Nephron (organoid): ENCODE data around the gene TRAPPC10.

Source experiments
- H3K27ac Mint-ChIP-seq, 3 experiments: 2 replicates each; pipeline ENCODE4 v1.8.0; 2020; ENCODE audit warnings: mixed read lengths in 3 of 3, mild to moderate bottlenecking in 2 of 3, moderate library complexity in 1 of 3
- H3K27me3 Mint-ChIP-seq: 2 replicates; pipeline ENCODE4 v1.8.0; 2021; ENCODE audit warnings: low read depth, mild to moderate bottlenecking, moderate library complexity, mixed read lengths
- H3K36me3 Mint-ChIP-seq: 2 replicates; pipeline ENCODE4 v1.8.0; 2020; ENCODE audit warnings: low read depth, mixed read lengths
- H3K4me1 Mint-ChIP-seq: 2 replicates; pipeline ENCODE4 v1.8.0; 2020; ENCODE audit warnings: mixed read lengths
- H3K4me3 Mint-ChIP-seq, 3 experiments: 2 replicates each; pipeline ENCODE4 v1.8.0; 2020; ENCODE audit warnings: mild to moderate bottlenecking in 3 of 3, mixed read lengths in 3 of 3, moderate library complexity in 2 of 3
- H3K9me3 Mint-ChIP-seq: 2 replicates; pipeline ENCODE4 v1.8.0; 2020; ENCODE audit warnings: mixed read lengths
- TF ChIP-seq, protein P1 (sequence below), 3 experiments: fragments of 200-600 bp; sonication (generic); IDR thresholded peaks; one replicate each; pipeline ENCODE4 v1.5.0; 2021; ENCODE audit warnings: antibody characterized with exemption in 3 of 3; ENCODE audit not compliant: unreplicated experiment in 3 of 3

The TRAPPC10 gene

DNA sequence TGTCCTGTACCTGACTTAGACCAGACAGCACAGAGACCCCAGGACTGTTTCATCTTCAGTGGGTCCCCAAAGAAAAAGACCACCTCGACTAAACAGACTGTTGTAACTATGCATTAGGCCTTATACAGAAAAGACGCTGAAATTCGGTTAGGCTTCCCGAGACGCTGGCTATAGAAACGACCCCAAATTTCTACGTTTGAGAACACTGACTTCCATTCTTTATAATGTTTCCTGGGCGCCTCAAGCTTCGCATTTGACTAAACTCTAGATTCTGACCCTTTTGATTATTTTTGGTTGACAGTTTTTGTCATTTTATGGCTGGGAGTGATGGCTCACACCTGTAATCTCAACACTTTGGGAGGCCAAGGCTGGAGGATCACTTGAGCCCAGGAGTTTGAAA is 986 bp upstream of the TRAPPC10 start:
- TF ChIP-seq, protein P1, sequence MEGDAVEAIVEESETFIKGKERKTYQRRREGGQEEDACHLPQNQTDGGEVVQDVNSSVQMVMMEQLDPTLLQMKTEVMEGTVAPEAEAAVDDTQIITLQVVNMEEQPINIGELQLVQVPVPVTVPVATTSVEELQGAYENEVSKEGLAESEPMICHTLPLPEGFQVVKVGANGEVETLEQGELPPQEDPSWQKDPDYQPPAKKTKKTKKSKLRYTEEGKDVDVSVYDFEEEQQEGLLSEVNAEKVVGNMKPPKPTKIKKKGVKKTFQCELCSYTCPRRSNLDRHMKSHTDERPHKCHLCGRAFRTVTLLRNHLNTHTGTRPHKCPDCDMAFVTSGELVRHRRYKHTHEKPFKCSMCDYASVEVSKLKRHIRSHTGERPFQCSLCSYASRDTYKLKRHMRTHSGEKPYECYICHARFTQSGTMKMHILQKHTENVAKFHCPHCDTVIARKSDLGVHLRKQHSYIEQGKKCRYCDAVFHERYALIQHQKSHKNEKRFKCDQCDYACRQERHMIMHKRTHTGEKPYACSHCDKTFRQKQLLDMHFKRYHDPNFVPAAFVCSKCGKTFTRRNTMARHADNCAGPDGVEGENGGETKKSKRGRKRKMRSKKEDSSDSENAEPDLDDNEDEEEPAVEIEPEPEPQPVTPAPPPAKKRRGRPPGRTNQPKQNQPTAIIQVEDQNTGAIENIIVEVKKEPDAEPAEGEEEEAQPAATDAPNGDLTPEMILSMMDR (IDR thresholded peaks at IDR 0.05; ENCODE audit: unreplicated experiment in 3 of 3): no peak
- peaks cover 46% of the 10 kb centered on the region for H3K4me1 Mint-ChIP-seq
- H3K27ac Mint-ChIP-seq: peak overlapping the region; percentile 96 to 98 (median 97)
- H3K9me3 Mint-ChIP-seq: no peaks in the 10 kb centered on the region
- no peaks in the 10 kb centered on the region for H3K36me3 Mint-ChIP-seq
- H3K4me3 Mint-ChIP-seq: peak overlapping the region; percentile 87 to 95 (median 93)
- no peaks in the 10 kb centered on the region for H3K27me3 Mint-ChIP-seq

DNA sequence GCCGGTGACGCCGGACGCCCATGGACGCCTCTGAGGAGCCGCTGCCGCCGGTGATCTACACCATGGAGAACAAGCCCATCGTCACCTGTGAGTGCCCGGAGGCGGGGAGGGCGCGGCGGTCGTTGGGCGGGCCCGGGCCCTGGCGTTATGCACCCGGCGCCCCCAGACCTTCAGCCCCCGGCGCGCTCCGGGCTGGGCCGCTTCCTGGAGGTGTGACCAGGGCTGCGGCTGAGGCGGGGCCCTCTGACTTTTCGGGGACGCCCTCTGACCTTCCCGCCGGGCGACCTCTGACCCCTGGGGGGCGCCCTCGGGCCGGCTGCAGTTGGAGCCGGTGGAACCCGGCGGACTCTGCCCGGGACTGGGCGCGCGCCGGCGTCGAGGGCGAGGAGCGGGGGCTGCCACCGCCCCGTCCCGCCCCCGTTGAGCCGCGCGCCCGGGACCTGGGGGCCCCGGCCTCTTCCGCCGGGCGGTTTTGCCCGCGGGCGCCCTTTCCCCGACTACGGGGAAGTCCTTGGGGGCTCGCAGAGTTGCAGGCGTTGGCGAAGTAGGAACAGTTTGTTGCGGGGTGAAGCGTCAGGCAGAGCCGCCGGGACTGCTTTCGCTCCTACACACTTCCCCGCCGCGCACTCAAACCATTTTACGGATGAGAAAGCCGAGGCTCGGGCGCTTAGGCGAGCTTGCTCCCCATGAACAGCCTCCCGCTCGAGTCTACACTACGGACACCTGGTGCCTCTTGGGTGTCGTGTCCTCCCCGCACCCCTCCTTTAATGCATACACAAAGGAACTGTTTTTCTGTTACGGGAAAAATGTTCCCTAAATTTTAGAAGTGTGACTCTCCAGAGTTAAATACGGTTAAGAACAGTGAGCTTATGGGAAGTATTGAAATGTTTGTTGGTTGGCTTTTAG is 618 bp downstream of the TRAPPC10 start:
- Mint-ChIP-seq H3K4me3 (peak overlapping the region; percentile 91 to 92 (median 92)), H3K27me3 (no peaks in the 10 kb centered on the region), H3K27ac (peak overlapping the region; percentile 87 to 97 (median 96)), H3K36me3 (no peaks in the 10 kb centered on the region), H3K9me3 (no peaks in the 10 kb centered on the region), H3K4me1 (peaks cover 40% of the 10 kb centered on the region)
- TF ChIP-seq, protein P1 (IDR thresholded peaks at IDR 0.05; ENCODE audit: unreplicated experiment in 3 of 3): peak in 1 of 3 experiments; percentile 22

DNA sequence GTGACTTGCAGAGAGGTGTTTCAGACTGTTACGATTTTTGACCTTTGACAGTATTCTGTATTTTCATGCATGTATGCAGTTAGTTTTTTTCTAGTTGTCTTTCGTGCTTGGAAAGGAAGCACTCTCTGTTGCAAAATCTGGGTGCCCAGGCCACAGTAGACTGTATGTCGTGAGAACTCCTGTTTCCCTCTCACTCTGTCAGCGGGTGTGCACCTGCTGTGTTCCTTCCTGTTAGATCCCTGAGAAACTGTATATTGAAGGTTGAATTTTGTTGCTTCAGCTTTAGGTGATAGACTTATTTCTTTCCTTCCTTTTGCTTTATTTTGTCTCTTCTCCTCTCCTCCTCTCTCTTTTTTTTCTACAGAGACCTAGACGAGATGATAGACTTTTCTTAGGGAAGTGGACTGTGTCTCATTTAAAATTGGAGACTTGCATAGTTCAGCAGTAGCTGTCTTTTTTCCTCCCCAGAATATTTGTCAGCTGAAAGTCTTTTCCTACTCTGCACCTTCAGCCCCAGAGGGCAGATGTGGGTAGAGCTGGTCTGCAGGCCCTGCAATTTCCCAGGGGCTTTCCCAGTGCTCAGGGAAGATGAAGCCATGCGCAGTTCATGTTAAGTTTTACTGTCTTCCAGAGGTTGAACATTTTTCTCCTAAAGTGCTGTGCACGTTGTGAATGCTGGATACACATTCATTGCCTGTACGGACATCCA is 1.4 kb downstream of the TRAPPC10 start:
- H3K4me3 Mint-ChIP-seq: peak overlapping the region; percentile 91 to 92 (median 92)
- peaks cover 39% of the 10 kb centered on the region for H3K4me1 Mint-ChIP-seq
- H3K9me3 Mint-ChIP-seq: no peaks in the 10 kb centered on the region

DNA sequence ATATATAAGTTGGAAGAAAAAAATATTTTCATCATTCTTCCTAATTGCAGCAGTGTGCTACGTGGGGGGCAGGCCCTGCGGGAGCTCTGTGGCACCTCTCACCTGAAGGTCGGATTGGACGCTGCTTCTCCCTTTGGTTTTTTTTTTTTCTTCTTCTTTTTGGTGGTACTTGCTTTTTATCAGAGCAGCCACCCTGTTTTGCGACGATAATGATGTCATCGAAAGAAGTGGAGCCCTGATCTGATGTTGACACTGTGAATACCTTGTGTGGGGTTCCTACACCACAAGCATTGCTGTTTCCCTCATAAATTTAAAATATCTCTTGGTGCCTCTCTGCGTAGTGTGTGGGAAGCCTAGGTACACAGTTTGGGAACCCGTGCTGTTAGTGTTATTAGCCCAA is 5.5 kb downstream of the TRAPPC10 start:
- Mint-ChIP-seq H3K36me3 (no peaks in the 10 kb centered on the region), H3K27ac (no peak overlapping the region), H3K27me3 (no peaks in the 10 kb centered on the region), H3K9me3 (no peaks in the 10 kb centered on the region), H3K4me3 (no peak overlapping the region), H3K4me1 (peaks cover 38% of the 10 kb centered on the region)
- TF ChIP-seq, protein P1 (IDR thresholded peaks at IDR 0.05; ENCODE audit: unreplicated experiment in 3 of 3): no peak

More for the DNA sequence above, 1.4 kb downstream of the TRAPPC10 start:
- TF ChIP-seq, protein P1 (IDR thresholded peaks at IDR 0.05; ENCODE audit: unreplicated experiment in 3 of 3): no peak
- Mint-ChIP-seq H3K36me3 (no peaks in the 10 kb centered on the region), H3K27ac (peak overlapping the region; percentile 87 to 97 (median 96)), H3K27me3 (no peaks in the 10 kb centered on the region)

DNA sequence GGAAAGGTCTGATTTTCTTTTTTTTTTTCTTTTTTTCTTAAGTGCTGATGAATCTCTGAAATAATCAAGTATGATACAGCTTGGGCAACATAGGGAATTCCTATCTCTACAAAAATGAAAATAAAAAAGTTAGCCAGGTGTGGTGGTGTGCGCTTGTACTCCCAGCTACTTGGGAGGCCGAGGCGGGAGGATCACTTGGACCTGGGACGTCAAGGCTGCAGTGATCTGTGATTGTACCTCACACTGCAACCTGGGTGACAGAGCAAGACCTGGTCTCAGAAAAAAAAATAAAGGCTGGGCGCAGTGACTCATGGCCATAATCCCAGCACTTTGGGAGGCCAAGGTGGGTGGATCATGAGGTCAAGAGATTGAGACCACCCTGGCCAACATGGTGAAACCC is 6.0 kb downstream of the TRAPPC10 start:
- no peak overlapping the region for H3K27ac Mint-ChIP-seq
- H3K9me3 Mint-ChIP-seq: no peaks in the 10 kb centered on the region
- no peaks in the 10 kb centered on the region for H3K36me3 Mint-ChIP-seq
- H3K4me3 Mint-ChIP-seq: no peak overlapping the region
- H3K27me3 Mint-ChIP-seq: no peaks in the 10 kb centered on the region
- peaks cover 36% of the 10 kb centered on the region for H3K4me1 Mint-ChIP-seq
- TF ChIP-seq, protein P1 (IDR thresholded peaks at IDR 0.05; ENCODE audit: unreplicated experiment in 3 of 3): no peak
